Breast epithelium (tissue), 3 donors: ENCODE data around the gene ARHGAP26.

ENCODE experiments used
- CTCF ChIP-seq, 3 donors: fragments of 450-650 bp; IDR thresholded peaks; one replicate each; pipeline ENCODE4 v1.5.1; 2016 to 2017; ENCODE audit warnings: antibody characterized with exemption in 3 of 3, mild to moderate bottlenecking in 3 of 3, moderate library complexity in 3 of 3
- POLR2AphosphoS5 ChIP-seq, 3 donors: sonication (generic); formaldehyde crosslinking; IDR thresholded peaks; one replicate each; pipeline ENCODE4 v1.6.1; 2017; ENCODE audit warnings: antibody characterized with exemption in 3 of 3

- TF ChIP-seq CTCF (IDR thresholded peaks at IDR 0.05) (no peak), POLR2AphosphoS5 (IDR thresholded peaks at IDR 0.05) (no peak)
Observed at GRCh38 chr5:143056792-143057579, 286.8 kb downstream of the ARHGAP26 start.
